H1 (cell line): ENCODE results near the gene TAX1BP1. TPM values are rescaled to one million over a fixed set of nuclear protein-coding genes. Genes with fewer than 3 reads are reported as not detected.

Source experiments
- CTCF ChIA-PET: fragments of 300-600 bp; sonication (Branson Sonifier 250); formaldehyde crosslinking; loops from one replicate; lab custom pipeline; 2021; ENCODE audit not compliant: partially characterized antibody; lab: Charles Lee
- POLR2A ChIA-PET: fragments of 300-600 bp; sonication (Branson Sonifier 250); formaldehyde crosslinking; loops from one replicate; lab custom pipeline; 2021; ENCODE audit warnings: inconsistent platforms; ENCODE audit not compliant: partially characterized antibody; lab: Charles Lee
- DNase-seq, 2 experiments: peaks; one replicate each; pipeline versions ENCODE4 v3.0.0 to v3.0.0-alpha.2; 2010 to 2022; ENCODE audit warnings: low spot score in 2 of 2, low read depth in 1 of 2, mixed read lengths in 1 of 2
- FAIRE-seq: peaks from 2 replicates; lab custom pipeline; 2011; peaks lifted over from hg19 to GRCh38; lab: Jason Lieb, UNC
- H2AFZ ChIP-seq: 2 replicates; pipeline ENCODE4 v1.8.1; 2012; ENCODE audit warnings: low read length, inconsistent platforms
- H2AK5ac ChIP-seq: 2 replicates; pipeline ENCODE4 v1.6.1; 2013; ENCODE audit warnings: low read depth, low read length
- H2BK120ac ChIP-seq: replicated peaks from 2 replicates; pipeline ENCODE3; 2013; ENCODE audit warnings: low read depth, low read length, inconsistent platforms
- H2BK12ac ChIP-seq: 2 replicates; pipeline ENCODE4 v1.6.1; 2013; ENCODE audit warnings: low read depth, low read length
- H2BK15ac ChIP-seq: 2 replicates; pipeline ENCODE4 v1.6.1; 2013; ENCODE audit warnings: low read length
- H2BK20ac ChIP-seq: 2 replicates; pipeline ENCODE4 v1.6.1; 2013; ENCODE audit warnings: low read length
- H2BK5ac ChIP-seq: 2 replicates; pipeline ENCODE4 v1.6.1; 2013; ENCODE audit warnings: low read depth, low read length
- H3K14ac ChIP-seq: 2 replicates; pipeline ENCODE4 v1.6.1; 2013; ENCODE audit warnings: inconsistent platforms; ENCODE audit not compliant: insufficient read length
- H3K18ac ChIP-seq: 2 replicates; pipeline ENCODE4 v1.6.1; 2013; ENCODE audit warnings: low read length; ENCODE audit errors: extremely low read depth
- H3K23ac ChIP-seq: 2 replicates; pipeline ENCODE4 v1.6.1; 2013; ENCODE audit warnings: inconsistent platforms; ENCODE audit not compliant: insufficient read length
- H3K23me2 ChIP-seq: 2 replicates; pipeline ENCODE4 v1.6.1; 2013; ENCODE audit warnings: low read depth, low read length
- H3K27ac ChIP-seq: 2 replicates; pipeline ENCODE4 v1.6.1; 2011; ENCODE audit warnings: low read depth, low read length, inconsistent platforms
- H3K27me3 ChIP-seq, 4 experiments: replicated peaks in 1 of 4; 1 replicate in 1 of 4; 2 replicates in 3 of 4; pipeline versions ENCODE4 v1.6.1 to v1.8.1; 2011 to 2013; ENCODE audit warnings: low read length in 3 of 4, mild to moderate bottlenecking in 3 of 4, inconsistent platforms in 2 of 4, mixed read lengths in 2 of 4, moderate library complexity in 1 of 4; ENCODE audit not compliant: control insufficient read depth in 3 of 4, insufficient read depth in 3 of 4; ENCODE audit errors: extremely low read depth in 1 of 4
- H3K36me3 ChIP-seq, 4 experiments: 2 replicates each; pipeline versions ENCODE4 v1.6.1 to v1.8.1; 2011 to 2013; ENCODE audit warnings: mild to moderate bottlenecking in 4 of 4, low read length in 3 of 4, moderate library complexity in 2 of 4, control low read depth in 1 of 4, inconsistent platforms in 1 of 4; ENCODE audit not compliant: insufficient read depth in 4 of 4, control insufficient read depth in 2 of 4
- H3K4ac ChIP-seq: replicated peaks from 2 replicates; pipeline ENCODE3; 2013; ENCODE audit warnings: low read length, low read depth, mixed read lengths, inconsistent platforms; ENCODE audit not compliant: insufficient read length
- H3K4me1 ChIP-seq, 4 experiments: replicated peaks in 1 of 4; 1 replicate in 1 of 4; 2 replicates in 3 of 4; pipeline versions ENCODE4 v1.6.1 to v1.8.1; 2011 to 2013; ENCODE audit warnings: low read length in 3 of 4, inconsistent platforms in 2 of 4, mixed read lengths in 1 of 4; ENCODE audit not compliant: insufficient read depth in 4 of 4, control insufficient read depth in 3 of 4
- H3K4me2 ChIP-seq, 2 experiments: 2 replicates each; pipeline versions ENCODE4 v1.6.1 to v1.8.1; 2011 to 2013; ENCODE audit warnings: low read depth in 2 of 2, low read length in 2 of 2, control low read depth in 1 of 2, inconsistent platforms in 1 of 2, mild to moderate bottlenecking in 1 of 2; ENCODE audit not compliant: insufficient read depth in 1 of 2
- H3K4me3 ChIP-seq, 4 experiments: fragments of 200-600, 300-600 bp in 1 of 4; sonication (generic), shearing (Covaris generic), sonication (Bioruptor Twin) in 1 of 4; 2 replicates each; pipeline versions ENCODE4 v1.5.1 to v1.8.1; 2011 to 2016; ENCODE audit warnings: low read length in 4 of 4, low read depth in 3 of 4, control low read depth in 2 of 4, inconsistent platforms in 2 of 4, mild to moderate bottlenecking in 2 of 4, mixed read lengths in 1 of 4, moderate library complexity in 1 of 4; ENCODE audit not compliant: insufficient read depth in 2 of 4; ENCODE audit errors: extremely low read depth in 1 of 4
- H3K56ac ChIP-seq: replicated peaks from 2 replicates; pipeline ENCODE3; 2013; ENCODE audit warnings: low read depth, mild to moderate bottlenecking, mixed read lengths, low read length, inconsistent platforms; ENCODE audit not compliant: insufficient read length
- H3K79me1 ChIP-seq: 2 replicates; pipeline ENCODE4 v1.6.1; 2013; ENCODE audit warnings: low read depth, low read length, control low read depth
- H3K79me2 ChIP-seq, 2 experiments: 2 replicates each; pipeline versions ENCODE4 v1.6.1 to v1.8.1; 2012 to 2013; ENCODE audit warnings: low read length in 2 of 2, mild to moderate bottlenecking in 2 of 2, inconsistent platforms in 1 of 2; ENCODE audit not compliant: insufficient read depth in 2 of 2, control insufficient read depth in 1 of 2
- H3K9ac ChIP-seq, 4 experiments: replicated peaks in 1 of 4; 1 replicate in 1 of 4; 2 replicates in 3 of 4; pipeline versions ENCODE4 v1.6.1 to v1.8.1; 2011 to 2013; ENCODE audit warnings: low read depth in 3 of 4, low read length in 3 of 4, control low read depth in 2 of 4, mild to moderate bottlenecking in 2 of 4, moderate library complexity in 2 of 4, inconsistent platforms in 1 of 4; ENCODE audit errors: extremely low read depth in 1 of 4
- H3K9me3 ChIP-seq, 2 experiments: 2 replicates each; pipeline versions ENCODE4 v1.6.1 to v1.8.1; 2012 to 2013; ENCODE audit warnings: mild to moderate bottlenecking in 2 of 2, moderate library complexity in 2 of 2, control low read depth in 1 of 2, inconsistent platforms in 1 of 2, low read depth in 1 of 2, low read length in 1 of 2, mixed read lengths in 1 of 2; ENCODE audit not compliant: insufficient read depth in 2 of 2
- H4K20me1 ChIP-seq, 2 experiments: replicated peaks in 1 of 2; 2 replicates each; pipeline versions ENCODE3 to v1.8.1; 2011 to 2013; ENCODE audit warnings: inconsistent platforms in 2 of 2, low read length in 2 of 2, mild to moderate bottlenecking in 1 of 2; ENCODE audit not compliant: insufficient read depth in 2 of 2, control insufficient read depth in 1 of 2
- H4K5ac ChIP-seq: 2 replicates; pipeline ENCODE4 v1.6.1; 2013; ENCODE audit warnings: low read length, low read depth, mixed read lengths, inconsistent platforms; ENCODE audit not compliant: insufficient read length
- H4K8ac ChIP-seq: 2 replicates; pipeline ENCODE4 v1.8.0; 2013; ENCODE audit warnings: mild to moderate bottlenecking, moderate library complexity, low read length, inconsistent platforms; ENCODE audit not compliant: insufficient read depth; ENCODE audit errors: extremely low read depth
- H4K91ac ChIP-seq: replicated peaks from 2 replicates; pipeline ENCODE3; 2013; ENCODE audit warnings: low read length, mixed read lengths, inconsistent platforms; ENCODE audit not compliant: insufficient read length
- CBX8 ChIP-seq: fragments of 300-800, 300-1000 bp; sonication (generic); IDR thresholded peaks from 2 replicates; pipeline ENCODE4 v1.7.1; 2016; ENCODE audit warnings: low read depth, low read length, borderline replicate concordance
- CHD1 ChIP-seq: IDR thresholded peaks from 2 replicates; pipeline ENCODE4 v1.6.1; 2012; ENCODE audit warnings: low read depth, low read length, improper control_type of control experiment
- CREB1 ChIP-seq: IDR thresholded peaks from 2 replicates; pipeline ENCODE4 v1.6.1; 2012; ENCODE audit warnings: inconsistent platforms
- EP300 ChIP-seq, 2 experiments: IDR thresholded peaks; 1 replicate in 1 of 2; 2 replicates in 1 of 2; pipeline ENCODE4 v1.6.1; 2011 to 2012; ENCODE audit warnings: low read depth in 2 of 2, low read length in 2 of 2, mild to moderate bottlenecking in 2 of 2, borderline replicate concordance in 1 of 2, inconsistent platforms in 1 of 2, moderate library complexity in 1 of 2
- KDM5A ChIP-seq: fragments of 200-600 bp; IDR thresholded peaks from 2 replicates; pipeline ENCODE4 v1.7.1; 2012; ENCODE audit warnings: mild to moderate bottlenecking, low read length, inconsistent platforms, mixed read lengths
- NRF1 ChIP-seq: IDR thresholded peaks from 2 replicates; pipeline ENCODE4 v1.6.1; 2011; ENCODE audit warnings: mild to moderate bottlenecking, low read depth, low read length, improper control_type of control experiment
- POU5F1 ChIP-seq: IDR thresholded peaks from 2 replicates; pipeline ENCODE4 v1.6.1; 2011; ENCODE audit warnings: low read depth, mild to moderate bottlenecking, low read length, moderate library complexity
- SIRT6 ChIP-seq: IDR thresholded peaks from one replicate; pipeline ENCODE4 v1.7.1; 2012; ENCODE audit warnings: low read length, inconsistent platforms
- SP2 ChIP-seq: IDR thresholded peaks from 2 replicates; pipeline ENCODE4 v1.6.1; 2012; ENCODE audit warnings: mild to moderate bottlenecking, low read length, inconsistent platforms
- WGBS, 2 experiments: shearing (Covaris generic) in 1 of 2; methylation state at CpG; one replicate each; pipeline versions ENCODE4 v1.1.6 to v1.1.7; 2013 to 2015; ENCODE audit warnings: low lambda C conversion rate in 2 of 2, mixed read lengths in 2 of 2, inconsistent platforms in 1 of 2, low coverage in 1 of 2, missing lambda C conversion rate in 1 of 2; ENCODE audit not compliant: insufficient replicate concordance in 2 of 2, insufficient coverage in 1 of 2, insufficient read length in 1 of 2; ENCODE audit errors: extremely low coverage in 1 of 2, missing lambda C conversion rate in 1 of 2; 5-methylcytosine and 5-hydroxymethylcytosine counted together
- polyA plus RNA-seq, 7 experiments: library from polyadenylated mRNA; depleted of rRNA in 3 of 7; stranded (reverse) in 5 of 7; unstranded in 2 of 7; fragments of >200 nt in 5 of 7; fragments of 200-250 nt in 2 of 7; gene quantifications; 1 replicate in 5 of 7; 2 replicates in 1 of 7; 4 replicates in 1 of 7; pipeline versions ENCODE4 v1.2.1 to v1.2.3, GENCODE V29; 2011 to 2013; ENCODE audit warnings: missing spikeins in 2 of 7, mixed read lengths in 2 of 7
- total RNA-seq: library from RNA; stranded (reverse); fragmentation: NEBNext Ultra II Directional; extraction: Animal tissue kit (Norgen Biotek cat#: 25700); gene quantifications from 2 replicates; pipeline ENCODE4 v1.2.1, GENCODE V29; 2021

The TAX1BP1 gene
- total and polyA plus RNA-seq, 2 of the 8 experiments (the other 6 are each of a cell fraction or from before 2014, with no cell fraction given): 56.0 to 62.7 TPM

DNA sequence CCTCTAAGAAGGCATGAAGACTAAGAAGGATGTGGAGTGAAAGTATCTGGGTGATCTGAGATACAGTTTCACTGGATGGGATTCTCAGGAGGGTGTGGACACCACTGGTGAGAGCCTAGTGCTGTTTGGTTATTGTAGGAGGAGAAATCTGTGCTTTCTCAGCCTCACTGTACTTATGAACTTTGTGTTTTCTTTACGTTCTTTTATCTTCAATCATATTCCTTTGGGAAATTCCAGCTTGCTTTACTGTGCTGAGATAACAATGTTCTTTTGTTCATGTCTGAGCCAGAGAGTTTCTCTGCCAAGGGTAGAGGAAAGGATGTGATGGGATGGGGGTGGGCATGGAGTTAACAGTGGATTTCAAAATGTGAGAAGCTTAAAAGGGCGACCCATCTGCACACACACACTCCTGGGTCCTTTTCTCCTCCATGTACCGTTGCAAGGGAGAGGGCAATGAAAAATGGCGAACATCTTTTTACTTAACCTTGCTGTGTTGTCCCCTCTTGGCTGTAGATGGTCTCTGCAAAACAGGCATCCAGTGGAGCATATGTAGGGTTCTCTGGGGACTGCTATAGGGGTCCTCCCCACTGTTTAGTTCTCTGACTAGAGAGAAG lies 25.0 kb upstream of the TAX1BP1 start:
- Histone ChIP-seq H3K9ac (no peak overlapping the region), H4K8ac (no peak overlapping the region), H3K56ac (no peak overlapping the region), H3K9me3 (no peaks in the 10 kb centered on the region), H3K27me3 (no peaks in the 10 kb centered on the region), H3K23me2 (no peaks in the 10 kb centered on the region; the same call in 1 of the 2 replicates), H4K91ac (no peak overlapping the region), H3K18ac (no peak overlapping the region), H3K27ac (no peak overlapping the region), H2BK5ac (no peak overlapping the region), H3K36me3 (no peaks in the 10 kb centered on the region), H3K4me3 (no peak overlapping the region), H2AFZ (no peak overlapping the region), H2BK20ac (no peak overlapping the region), H4K20me1 (no peaks in the 10 kb centered on the region), H3K4me2 (no peak overlapping the region), H3K4me1 (no peaks in the 10 kb centered on the region), H3K4ac (no peak overlapping the region), H2BK12ac (no peak overlapping the region), H4K5ac (no peak overlapping the region), H2BK120ac (no peak overlapping the region), H3K79me2 (no peaks in the 10 kb centered on the region), H3K79me1 (no peaks in the 10 kb centered on the region), H3K23ac (no peak overlapping the region), H2AK5ac (no peak overlapping the region), H3K14ac (no peak overlapping the region), H2BK15ac (no peak overlapping the region)
- WGBS, 2 experiments: 88% methylated on average over 4 of the region's 4 CpGs; no CpG with 5 or more reads in 1 of the 2 experiments
- FAIRE-seq: no peak
- POLR2A ChIA-PET: no interaction called here
- CTCF ChIA-PET: interaction anchor here (1.0 kb wide), 1 partner anchor 30 kb away, joined by 4 read pairs; no protein-coding TSS in a partner anchor
- DNase-seq: no peak
- TF ChIP-seq NRF1 (no peak), POU5F1 (no peak), KDM5A (no peak), SP2 (no peak), CBX8 (no peak), CREB1 (no peak), EP300 (IDR thresholded peaks at IDR 0.05; ENCODE audit: borderline replicate concordance in 1 of 2, low read depth in 2 of 2, low read length in 2 of 2) (no peak), CHD1 (no peak), SIRT6 (no peak)
